ENCODE data around the gene SND1.

Gene SND1

GRCh38 chr7:127809261-127809702, 157.3 kb downstream of the SND1 start:
- Histone ChIP-seq H3K27ac (ENCODE audit: low read depth in 2 of 2, low read length in 2 of 2) (no peak overlapping the region), H3K36me3 (ENCODE audit: control insufficient read depth in 2 of 2, insufficient read depth in 2 of 2, low read length in 2 of 2) (peaks cover 6 to 8% of the 10 kb centered on the region in 2 donors), H3K27me3 (ENCODE audit: control insufficient read depth in 2 of 2, insufficient read depth in 2 of 2, low read length in 2 of 2) (no peaks in the 10 kb centered on the region), H3K4me3 (ENCODE audit: low read length in 2 of 2) (no peak overlapping the region), H3K9me3 (ENCODE audit: control insufficient read depth in 2 of 2, low read length in 2 of 2) (no peaks in the 10 kb centered on the region), H3K4me1 (ENCODE audit: control insufficient read depth in 2 of 2, insufficient read depth in 2 of 2, low read length in 2 of 2) (no peaks in the 10 kb centered on the region), H3K9ac (ENCODE audit: low read depth in 1 of 2, low read length in 2 of 2) (no peak overlapping the region)

- Histone ChIP-seq H3K27me3 (ENCODE audit: control insufficient read depth in 2 of 2, insufficient read depth in 2 of 2, low read length in 2 of 2) (no peaks in the 10 kb centered on the region), H3K4me1 (ENCODE audit: control insufficient read depth in 2 of 2, insufficient read depth in 2 of 2, low read length in 2 of 2) (no peaks in the 10 kb centered on the region), H3K36me3 (ENCODE audit: control insufficient read depth in 2 of 2, insufficient read depth in 2 of 2, low read length in 2 of 2) (peaks cover 6 to 8% of the 10 kb centered on the region in 2 donors), H3K9ac (ENCODE audit: low read depth in 1 of 2, low read length in 2 of 2) (no peak overlapping the region), H3K27ac (ENCODE audit: low read depth in 2 of 2, low read length in 2 of 2) (no peak overlapping the region), H3K9me3 (ENCODE audit: control insufficient read depth in 2 of 2, low read length in 2 of 2) (no peaks in the 10 kb centered on the region), H3K4me3 (ENCODE audit: low read length in 2 of 2) (no peak overlapping the region)
These were observed 158.1 kb downstream of the SND1 start for GRCh38 chr7:127810113-127810512.

DNA sequence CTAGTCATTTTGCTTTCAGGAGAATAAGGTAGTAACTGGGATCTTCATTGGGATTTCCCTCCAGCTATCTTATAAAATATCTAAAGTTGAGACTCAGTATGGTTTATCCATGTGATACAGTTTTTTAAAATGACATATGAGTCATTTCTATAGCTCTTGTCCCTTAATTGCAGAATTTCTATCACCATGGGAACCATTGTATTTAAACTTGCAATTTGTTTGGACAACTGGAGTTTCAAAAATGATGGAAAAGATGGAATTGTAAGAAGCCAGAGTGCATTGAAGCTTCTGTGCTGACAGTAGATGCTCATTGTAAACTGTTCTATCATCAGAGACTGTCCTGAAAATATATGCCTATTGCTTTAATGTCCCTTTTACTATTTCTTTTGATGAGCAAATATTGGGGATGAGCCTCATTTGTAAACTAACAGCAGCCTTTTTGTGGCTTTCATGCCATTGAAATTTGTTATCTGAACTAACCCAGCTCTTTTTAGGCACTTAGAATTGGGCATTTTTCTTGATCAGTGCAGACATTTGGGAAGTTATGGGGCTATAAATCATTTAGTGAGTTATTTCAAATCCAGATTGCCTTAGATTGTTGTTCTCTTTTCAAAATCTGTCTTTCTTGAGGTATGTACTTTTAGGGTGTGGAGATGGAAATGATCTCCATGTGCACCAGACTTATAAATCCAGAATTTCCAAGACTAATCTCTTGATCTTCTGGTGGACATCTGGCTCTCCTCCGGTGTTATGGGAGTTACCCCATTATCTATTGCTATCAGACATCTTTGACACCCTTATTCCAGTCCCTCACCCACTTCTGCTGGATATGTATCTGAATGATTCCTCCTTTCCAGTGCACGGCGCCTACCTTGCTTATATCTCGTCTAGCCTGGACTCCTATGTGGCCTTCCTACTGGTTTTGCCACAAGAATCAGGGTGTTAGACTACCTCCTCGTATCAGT, 159.0 kb downstream of the SND1 start:
- Histone ChIP-seq H3K27me3 (ENCODE audit: control insufficient read depth in 2 of 2, insufficient read depth in 2 of 2, low read length in 2 of 2) (no peaks in the 10 kb centered on the region), H3K9me3 (ENCODE audit: control insufficient read depth in 2 of 2, low read length in 2 of 2) (no peaks in the 10 kb centered on the region), H3K4me1 (ENCODE audit: control insufficient read depth in 2 of 2, insufficient read depth in 2 of 2, low read length in 2 of 2) (no peaks in the 10 kb centered on the region), H3K4me3 (ENCODE audit: low read length in 2 of 2) (no peak overlapping the region), H3K36me3 (ENCODE audit: control insufficient read depth in 2 of 2, insufficient read depth in 2 of 2, low read length in 2 of 2) (peaks cover 6 to 8% of the 10 kb centered on the region in 2 donors), H3K27ac (ENCODE audit: low read depth in 2 of 2, low read length in 2 of 2) (no peak overlapping the region), H3K9ac (ENCODE audit: low read depth in 1 of 2, low read length in 2 of 2) (no peak overlapping the region)

- Histone ChIP-seq H3K9ac (ENCODE audit: low read depth in 1 of 2, low read length in 2 of 2) (no peak overlapping the region), H3K27me3 (ENCODE audit: control insufficient read depth in 2 of 2, insufficient read depth in 2 of 2, low read length in 2 of 2) (no peaks in the 10 kb centered on the region), H3K9me3 (ENCODE audit: control insufficient read depth in 2 of 2, low read length in 2 of 2) (no peaks in the 10 kb centered on the region), H3K36me3 (ENCODE audit: control insufficient read depth in 2 of 2, insufficient read depth in 2 of 2, low read length in 2 of 2) (peaks cover 4 to 8% of the 10 kb centered on the region in 2 donors), H3K27ac (ENCODE audit: low read depth in 2 of 2, low read length in 2 of 2) (no peak overlapping the region), H3K4me1 (ENCODE audit: control insufficient read depth in 2 of 2, insufficient read depth in 2 of 2, low read length in 2 of 2) (no peaks in the 10 kb centered on the region), H3K4me3 (ENCODE audit: low read length in 2 of 2) (no peak overlapping the region)
These were observed 160.5 kb downstream of the SND1 start for GRCh38 chr7:127812540-127812939.

- Histone ChIP-seq H3K4me1 (ENCODE audit: control insufficient read depth in 2 of 2, insufficient read depth in 2 of 2, low read length in 2 of 2) (no peaks in the 10 kb centered on the region), H3K4me3 (ENCODE audit: low read length in 2 of 2) (no peak overlapping the region), H3K27me3 (ENCODE audit: control insufficient read depth in 2 of 2, insufficient read depth in 2 of 2, low read length in 2 of 2) (no peaks in the 10 kb centered on the region), H3K9ac (ENCODE audit: low read depth in 1 of 2, low read length in 2 of 2) (no peak overlapping the region), H3K36me3 (ENCODE audit: control insufficient read depth in 2 of 2, insufficient read depth in 2 of 2, low read length in 2 of 2) (peaks cover 0 to 4% of the 10 kb centered on the region in 2 donors), H3K9me3 (ENCODE audit: control insufficient read depth in 2 of 2, low read length in 2 of 2) (no peaks in the 10 kb centered on the region), H3K27ac (ENCODE audit: low read depth in 2 of 2, low read length in 2 of 2) (no peak overlapping the region)
These were observed 162.1 kb downstream of the SND1 start for GRCh38 chr7:127813991-127814541.

DNA sequence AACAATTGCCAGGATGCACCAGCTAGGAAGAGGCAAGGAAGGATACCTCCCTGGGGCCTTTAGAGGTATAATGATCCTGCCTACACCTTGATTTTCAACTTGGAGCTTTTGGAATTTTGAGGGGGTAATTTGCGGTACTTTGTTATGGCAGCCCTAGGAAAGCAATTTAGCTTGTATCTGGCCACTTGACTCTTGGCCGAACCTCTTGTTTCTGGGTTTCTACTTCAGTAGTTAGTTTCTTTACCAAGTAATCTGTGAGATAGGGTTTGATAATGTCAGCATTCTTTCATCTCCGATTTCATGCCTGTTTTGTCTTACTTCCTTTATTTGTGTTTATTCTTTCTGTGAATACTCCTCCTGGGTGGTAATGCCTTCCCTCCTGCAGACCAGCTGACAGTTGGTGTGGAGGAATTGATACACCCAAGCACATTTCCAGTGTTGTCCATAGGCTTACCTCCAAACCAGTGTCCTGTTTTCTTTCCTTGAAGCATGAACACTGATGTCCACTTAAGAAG, 163.7 kb downstream of the SND1 start:
- H3K27me3 ChIP-seq (ENCODE audit: control insufficient read depth in 2 of 2, insufficient read depth in 2 of 2, low read length in 2 of 2) = no peaks in the 10 kb centered on the region
- no peaks in the 10 kb centered on the region for H3K36me3 ChIP-seq (ENCODE audit: control insufficient read depth in 2 of 2, insufficient read depth in 2 of 2, low read length in 2 of 2)
- H3K27ac ChIP-seq (ENCODE audit: low read depth in 2 of 2, low read length in 2 of 2) = no peak overlapping the region
- H3K9ac ChIP-seq (ENCODE audit: low read depth in 1 of 2, low read length in 2 of 2) = no peak overlapping the region
- H3K9me3 ChIP-seq (ENCODE audit: control insufficient read depth in 2 of 2, low read length in 2 of 2) = no peaks in the 10 kb centered on the region
- no peak overlapping the region for H3K4me3 ChIP-seq (ENCODE audit: low read length in 2 of 2)
- no peaks in the 10 kb centered on the region for H3K4me1 ChIP-seq (ENCODE audit: control insufficient read depth in 2 of 2, insufficient read depth in 2 of 2, low read length in 2 of 2)

DNA sequence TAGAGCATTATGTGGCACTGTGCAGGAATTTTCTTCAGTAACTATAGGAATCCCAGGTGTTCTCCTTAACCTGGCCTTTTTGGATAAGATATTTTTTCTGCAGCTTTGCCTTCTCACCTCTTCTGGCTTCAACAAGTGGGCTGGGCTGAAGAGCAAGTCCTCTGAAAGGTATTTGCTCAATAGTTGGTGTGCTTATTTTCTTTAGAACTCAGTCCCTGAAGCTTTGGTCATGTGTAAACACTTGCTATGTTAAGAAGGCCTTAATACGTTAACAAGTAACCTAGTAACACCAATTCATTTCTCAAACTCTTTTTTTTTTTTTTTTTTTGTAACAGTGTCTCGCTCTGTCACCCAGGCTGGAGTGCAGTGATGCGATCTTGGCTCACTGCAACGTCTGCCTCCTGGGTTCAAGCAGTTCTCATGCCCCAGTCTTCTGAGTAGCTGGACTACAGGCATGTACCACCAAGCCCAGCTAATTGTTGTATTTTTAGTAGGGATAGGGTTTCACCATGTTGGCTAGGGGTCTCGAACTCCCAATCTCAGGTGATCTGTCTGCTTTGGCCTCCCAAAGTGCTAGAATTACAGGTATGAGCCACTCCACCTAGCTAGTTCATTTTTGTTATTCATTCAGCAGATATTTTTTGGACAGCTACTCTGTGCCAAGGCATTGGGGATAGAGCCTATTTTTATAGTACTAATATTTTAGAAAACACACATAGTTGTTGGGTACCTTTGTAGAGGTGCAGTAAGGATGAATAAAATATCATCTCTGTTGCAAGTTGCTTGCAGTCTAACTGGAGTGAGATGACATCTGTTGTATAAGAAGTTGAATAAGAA, 164.6 kb downstream of the SND1 start:
- no peak overlapping the region for H3K9ac ChIP-seq (ENCODE audit: low read depth in 1 of 2, low read length in 2 of 2)
- H3K27ac ChIP-seq (ENCODE audit: low read depth in 2 of 2, low read length in 2 of 2) = no peak overlapping the region
- no peaks in the 10 kb centered on the region for H3K36me3 ChIP-seq (ENCODE audit: control insufficient read depth in 2 of 2, insufficient read depth in 2 of 2, low read length in 2 of 2)
- H3K9me3 ChIP-seq (ENCODE audit: control insufficient read depth in 2 of 2, low read length in 2 of 2) = no peaks in the 10 kb centered on the region
- no peaks in the 10 kb centered on the region for H3K4me1 ChIP-seq (ENCODE audit: control insufficient read depth in 2 of 2, insufficient read depth in 2 of 2, low read length in 2 of 2)
- H3K4me3 ChIP-seq (ENCODE audit: low read length in 2 of 2) = no peak overlapping the region
- H3K27me3 ChIP-seq (ENCODE audit: control insufficient read depth in 2 of 2, insufficient read depth in 2 of 2, low read length in 2 of 2) = no peaks in the 10 kb centered on the region

- no peak overlapping the region for H3K9ac ChIP-seq (ENCODE audit: low read depth in 1 of 2, low read length in 2 of 2)
- H3K4me3 ChIP-seq (ENCODE audit: low read length in 2 of 2) = no peak overlapping the region
- no peaks in the 10 kb centered on the region for H3K36me3 ChIP-seq (ENCODE audit: control insufficient read depth in 2 of 2, insufficient read depth in 2 of 2, low read length in 2 of 2)
- no peaks in the 10 kb centered on the region for H3K27me3 ChIP-seq (ENCODE audit: control insufficient read depth in 2 of 2, insufficient read depth in 2 of 2, low read length in 2 of 2)
- no peak overlapping the region for H3K27ac ChIP-seq (ENCODE audit: low read depth in 2 of 2, low read length in 2 of 2)
- H3K4me1 ChIP-seq (ENCODE audit: control insufficient read depth in 2 of 2, insufficient read depth in 2 of 2, low read length in 2 of 2) = no peaks in the 10 kb centered on the region
- no peaks in the 10 kb centered on the region for H3K9me3 ChIP-seq (ENCODE audit: control insufficient read depth in 2 of 2, low read length in 2 of 2)
These were observed 165.5 kb downstream of the SND1 start for GRCh38 chr7:127817466-127817865.

DNA sequence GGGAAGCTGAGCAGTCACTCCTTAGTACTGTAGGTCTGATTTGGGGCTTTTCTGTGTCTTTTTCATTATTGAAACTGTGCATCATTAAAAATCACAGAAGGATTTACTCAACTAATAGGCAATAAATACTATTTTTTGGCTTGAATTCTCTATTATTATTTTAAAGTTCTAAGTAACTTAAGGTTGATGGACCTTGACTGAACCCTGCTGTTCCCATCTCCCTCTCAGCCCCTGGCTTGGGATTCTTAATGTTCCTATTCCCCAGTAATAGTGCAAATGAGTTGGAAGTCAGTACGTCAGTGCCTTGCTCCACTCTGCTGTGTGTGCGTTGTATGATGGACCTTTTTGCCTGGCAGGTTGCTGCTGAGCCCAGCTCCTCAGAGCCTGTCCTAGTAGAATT, 166.3 kb downstream of the SND1 start:
- Histone ChIP-seq H3K4me3 (ENCODE audit: low read length in 2 of 2) (no peak overlapping the region), H3K4me1 (ENCODE audit: control insufficient read depth in 2 of 2, insufficient read depth in 2 of 2, low read length in 2 of 2) (peaks cover 0 to 3% of the 10 kb centered on the region in 2 donors), H3K9ac (ENCODE audit: low read depth in 1 of 2, low read length in 2 of 2) (no peak overlapping the region), H3K27ac (ENCODE audit: low read depth in 2 of 2, low read length in 2 of 2) (no peak overlapping the region), H3K36me3 (ENCODE audit: control insufficient read depth in 2 of 2, insufficient read depth in 2 of 2, low read length in 2 of 2) (no peaks in the 10 kb centered on the region), H3K27me3 (ENCODE audit: control insufficient read depth in 2 of 2, insufficient read depth in 2 of 2, low read length in 2 of 2) (no peaks in the 10 kb centered on the region), H3K9me3 (ENCODE audit: control insufficient read depth in 2 of 2, low read length in 2 of 2) (no peaks in the 10 kb centered on the region)

Data from mucosa of rectum (tissue), 2 donors.